ENCODE data around the gene SLC1A4. TPM values are rescaled to one million over a fixed set of nuclear protein-coding genes. Genes with fewer than 3 reads are reported as not detected.
"Not testable (repeated sequence)": the region's sequence is repeated elsewhere in the genome, so short reads cannot be mapped to it uniquely, and the experiment has no call there.

Gene SLC1A4
- total and polyA plus RNA-seq, 4 donors, result 6.3 to 27.4 (median 8.1) TPM

DNA sequence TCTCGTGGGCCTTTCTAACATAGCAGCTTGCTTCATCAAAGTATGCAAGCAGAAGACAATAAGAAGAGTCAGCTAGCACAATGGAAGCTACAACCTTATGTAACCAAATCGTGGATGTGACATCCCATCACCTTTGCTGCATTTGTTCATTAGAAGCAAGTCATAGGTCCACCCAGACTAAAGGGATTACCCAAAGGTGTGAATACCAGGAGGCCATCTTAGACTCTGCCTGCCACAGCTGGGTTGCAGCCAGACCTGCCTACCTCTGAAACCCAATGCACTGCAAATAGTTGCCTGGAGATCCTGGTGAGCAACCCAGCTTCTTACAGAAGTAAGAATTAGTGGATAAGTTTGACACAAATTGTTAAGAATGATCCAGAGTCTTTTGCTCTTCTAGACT is 10.6 kb downstream of the SLC1A4 start:
- ATAC-seq (ENCODE audit: insufficient read depth, low FRiP score), result no peak

DNA sequence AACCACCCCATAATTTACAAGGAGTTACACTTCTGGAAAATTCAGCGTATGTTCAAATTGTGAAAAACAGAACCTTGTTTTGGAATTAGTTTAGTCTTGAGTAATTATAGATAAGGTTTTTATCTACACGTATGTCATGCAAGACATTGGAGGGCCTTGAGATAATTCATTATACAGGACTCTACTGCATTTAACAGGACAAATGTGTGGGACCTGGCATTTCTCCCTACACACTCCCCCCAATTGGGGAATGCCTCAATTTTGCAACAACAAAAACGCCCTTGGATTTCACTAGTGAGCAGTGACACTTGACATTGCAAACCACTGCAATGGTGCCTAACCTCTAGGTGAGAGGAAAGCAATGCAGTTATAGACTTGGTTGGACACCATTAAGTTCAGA is 11.4 kb downstream of the SLC1A4 start:
- WGBS, 2 donors, result 78 to 85% methylated on average over 3 of the region's 3 CpGs

More for the DNA sequence above, 10.6 kb downstream of the SLC1A4 start:
- Histone ChIP-seq H3K9ac (ENCODE audit: insufficient read depth in 1 of 2, low read length in 2 of 2) (no peak overlapping the region), H3K4me1 (ENCODE audit: control insufficient read depth in 5 of 5, insufficient read depth in 5 of 5, low read length in 5 of 5) (peaks cover 0 to 5% (median 0%) of the 10 kb centered on the region in 5 donors), H3K4me3 (no peak overlapping the region), H3K36me3 (ENCODE audit: control insufficient read depth in 4 of 4, insufficient read depth in 4 of 4, low read length in 4 of 4) (peaks cover 0 to 2% (median 0%) of the 10 kb centered on the region in 4 donors), H3K9me3 (ENCODE audit: control insufficient read depth in 4 of 4, insufficient read depth in 3 of 4, low read length in 3 of 4) (no peaks in the 10 kb centered on the region), H3K27me3 (ENCODE audit: control insufficient read depth in 3 of 3, insufficient read depth in 3 of 3, low read length in 2 of 3) (no peaks in the 10 kb centered on the region), H3K27ac (ENCODE audit: low read depth in 1 of 2, low read length in 1 of 2) (no peak overlapping the region)
- DNase-seq, result no peak
- TF ChIP-seq, protein P1, sequence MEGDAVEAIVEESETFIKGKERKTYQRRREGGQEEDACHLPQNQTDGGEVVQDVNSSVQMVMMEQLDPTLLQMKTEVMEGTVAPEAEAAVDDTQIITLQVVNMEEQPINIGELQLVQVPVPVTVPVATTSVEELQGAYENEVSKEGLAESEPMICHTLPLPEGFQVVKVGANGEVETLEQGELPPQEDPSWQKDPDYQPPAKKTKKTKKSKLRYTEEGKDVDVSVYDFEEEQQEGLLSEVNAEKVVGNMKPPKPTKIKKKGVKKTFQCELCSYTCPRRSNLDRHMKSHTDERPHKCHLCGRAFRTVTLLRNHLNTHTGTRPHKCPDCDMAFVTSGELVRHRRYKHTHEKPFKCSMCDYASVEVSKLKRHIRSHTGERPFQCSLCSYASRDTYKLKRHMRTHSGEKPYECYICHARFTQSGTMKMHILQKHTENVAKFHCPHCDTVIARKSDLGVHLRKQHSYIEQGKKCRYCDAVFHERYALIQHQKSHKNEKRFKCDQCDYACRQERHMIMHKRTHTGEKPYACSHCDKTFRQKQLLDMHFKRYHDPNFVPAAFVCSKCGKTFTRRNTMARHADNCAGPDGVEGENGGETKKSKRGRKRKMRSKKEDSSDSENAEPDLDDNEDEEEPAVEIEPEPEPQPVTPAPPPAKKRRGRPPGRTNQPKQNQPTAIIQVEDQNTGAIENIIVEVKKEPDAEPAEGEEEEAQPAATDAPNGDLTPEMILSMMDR (IDR thresholded peaks at IDR 0.05; ENCODE audit: control extremely low read depth, extremely low read depth), result no peak
- WGBS, 2 donors, result 86 to 93% methylated on average over 2 of the region's 2 CpGs

DNA sequence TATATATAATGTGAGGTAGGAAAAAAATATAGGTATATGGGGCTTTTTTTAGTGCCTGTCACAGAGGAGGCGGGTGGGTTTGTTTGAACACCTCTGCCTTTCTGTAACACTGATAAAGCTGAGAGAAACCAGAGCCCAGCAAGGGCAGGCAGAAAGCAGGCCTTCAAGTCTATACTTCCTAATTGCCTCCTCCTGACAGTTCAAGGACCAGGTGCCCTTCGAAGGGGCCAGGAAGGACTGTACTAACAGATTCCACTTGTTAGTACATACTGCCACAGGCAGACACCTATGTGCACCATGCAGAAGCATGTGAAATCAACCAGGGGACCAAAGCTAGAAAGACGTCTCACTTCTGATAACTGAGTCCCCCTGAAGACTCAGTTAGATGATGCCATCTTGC is 13.8 kb downstream of the SLC1A4 start:
- Histone ChIP-seq H3K27ac (ENCODE audit: low read depth in 1 of 2, low read length in 1 of 2) (no peak overlapping the region), H3K9ac (ENCODE audit: insufficient read depth in 1 of 2, low read length in 2 of 2) (no peak overlapping the region), H3K9me3 (ENCODE audit: control insufficient read depth in 4 of 4, insufficient read depth in 3 of 4, low read length in 3 of 4) (no peaks in the 10 kb centered on the region), H3K27me3 (ENCODE audit: control insufficient read depth in 3 of 3, insufficient read depth in 3 of 3, low read length in 2 of 3) (no peaks in the 10 kb centered on the region), H3K4me3 (no peak overlapping the region), H3K36me3 (ENCODE audit: control insufficient read depth in 4 of 4, insufficient read depth in 4 of 4, low read length in 4 of 4) (peaks cover 0 to 4% (median 2%) of the 10 kb centered on the region in 4 donors), H3K4me1 (ENCODE audit: control insufficient read depth in 5 of 5, insufficient read depth in 5 of 5, low read length in 5 of 5) (peaks cover 0 to 5% (median 0%) of the 10 kb centered on the region in 5 donors)
- ATAC-seq (ENCODE audit: insufficient read depth, low FRiP score), result no peak
- DNase-seq, result no peak
- TF ChIP-seq, protein P1 (IDR thresholded peaks at IDR 0.05; ENCODE audit: control extremely low read depth, extremely low read depth), result no peak
- 91 to 96% methylated on average over 3 of the region's 3 CpGs for WGBS, 2 donors

More for the DNA sequence above, 11.4 kb downstream of the SLC1A4 start:
- Histone ChIP-seq H3K27me3 (ENCODE audit: control insufficient read depth in 3 of 3, insufficient read depth in 3 of 3, low read length in 2 of 3) (no peaks in the 10 kb centered on the region), H3K27ac (ENCODE audit: low read depth in 1 of 2, low read length in 1 of 2) (no peak overlapping the region), H3K4me3 (no peak overlapping the region), H3K9ac (ENCODE audit: insufficient read depth in 1 of 2, low read length in 2 of 2) (no peak overlapping the region), H3K36me3 (ENCODE audit: control insufficient read depth in 4 of 4, insufficient read depth in 4 of 4, low read length in 4 of 4) (peaks cover 0 to 4% (median 2%) of the 10 kb centered on the region in 4 donors), H3K9me3 (ENCODE audit: control insufficient read depth in 4 of 4, insufficient read depth in 3 of 4, low read length in 3 of 4) (no peaks in the 10 kb centered on the region), H3K4me1 (ENCODE audit: control insufficient read depth in 5 of 5, insufficient read depth in 5 of 5, low read length in 5 of 5) (peaks cover 0 to 5% (median 0%) of the 10 kb centered on the region in 5 donors)
- DNase-seq (no peak), ATAC-seq (ENCODE audit: insufficient read depth, low FRiP score) (no peak)
- TF ChIP-seq, protein P1 (IDR thresholded peaks at IDR 0.05; ENCODE audit: control extremely low read depth, extremely low read depth), result no peak

DNA sequence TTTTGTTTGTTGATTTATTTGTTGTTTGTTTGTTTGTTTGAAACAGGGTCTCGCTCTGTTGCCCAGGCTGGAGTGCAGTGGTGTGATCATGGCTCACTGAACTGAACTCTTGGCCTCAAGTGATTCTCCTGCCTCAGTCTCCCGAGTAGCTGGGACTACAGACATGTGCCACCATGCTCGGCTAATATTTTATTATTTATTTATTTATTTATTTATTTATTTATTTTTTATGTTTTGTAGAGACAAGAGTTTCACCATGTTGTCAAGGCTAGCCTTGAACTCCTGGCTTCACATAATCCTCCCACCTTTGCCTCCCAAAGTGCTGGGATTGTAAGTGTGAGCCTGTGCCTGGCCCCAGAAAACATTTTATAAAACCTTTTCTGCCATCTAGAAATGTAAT is 15.0 kb downstream of the SLC1A4 start:
- WGBS, 2 donors, result 97 to 98% methylated on average over 3 of the region's 3 CpGs
- ATAC-seq (ENCODE audit: insufficient read depth, low FRiP score); DNase-seq: not testable (repeated sequence)

More for the DNA sequence above, 15.0 kb downstream of the SLC1A4 start:
- not testable (repeated sequence) for H3K4me3 ChIP-seq; H3K36me3 ChIP-seq (ENCODE audit: control insufficient read depth in 4 of 4, insufficient read depth in 4 of 4, low read length in 4 of 4); H3K4me1 ChIP-seq (ENCODE audit: control insufficient read depth in 5 of 5, insufficient read depth in 5 of 5, low read length in 5 of 5); H3K27ac ChIP-seq (ENCODE audit: low read depth in 1 of 2, low read length in 1 of 2); H3K27me3 ChIP-seq (ENCODE audit: control insufficient read depth in 3 of 3, insufficient read depth in 3 of 3, low read length in 2 of 3); H3K9me3 ChIP-seq (ENCODE audit: control insufficient read depth in 4 of 4, insufficient read depth in 3 of 4, low read length in 3 of 4); H3K9ac ChIP-seq (ENCODE audit: insufficient read depth in 1 of 2, low read length in 2 of 2)

All from lung (tissue), 12 donors.